Lower leg skin (tissue), 3 donors: ENCODE data around the gene KCTD18.

Experiments
- CTCF ChIP-seq, 3 donors: fragments of 450-650 bp; IDR thresholded peaks; one replicate each; pipeline ENCODE4 v1.5.1; 2016; ENCODE audit warnings: antibody characterized with exemption in 3 of 3, mild to moderate bottlenecking in 3 of 3, moderate library complexity in 2 of 3
- POLR2A ChIP-seq, 2 donors: fragments of 450-650 bp; IDR thresholded peaks; one replicate each; pipeline ENCODE4 v1.6.1; 2016 to 2017; ENCODE audit warnings: antibody characterized with exemption in 2 of 2, mild to moderate bottlenecking in 1 of 2, moderate library complexity in 1 of 2

- no peak for TF ChIP-seq CTCF (IDR thresholded peaks at IDR 0.05)
- TF ChIP-seq POLR2A (IDR thresholded peaks at IDR 0.05): no peak
These were observed 62.6 kb downstream of the KCTD18 start for GRCh38 chr2:200447139-200447855.
